ENCODE results near the gene TSNAX. TPM values are rescaled to one million over a fixed set of nuclear protein-coding genes. Genes with fewer than 3 reads are reported as not detected.

The TSNAX gene
- total and polyA plus RNA-seq, 4 donors = 11.4 to 41.1 (median 32.5) TPM

- peak in 2 of 3 donors; percentile 90 to 93 for DNase-seq
- WGBS, 2 donors = 64 to 75% methylated on average over 4 of the region's 4 CpGs
- H3K4me3 ChIP-seq = no peak overlapping the region
- peaks cover 0 to 7% (median under 1%) of the 10 kb centered on the region in 4 donors for H3K9me3 ChIP-seq (ENCODE audit: control insufficient read depth in 4 of 4, insufficient read depth in 3 of 4, low read length in 3 of 4)
- no peak for TF ChIP-seq CTCF (IDR thresholded peaks at IDR 0.05; ENCODE audit: control extremely low read depth, extremely low read depth)
- peaks cover 0 to 33% (median 7%) of the 10 kb centered on the region in 5 donors for H3K4me1 ChIP-seq (ENCODE audit: control insufficient read depth in 5 of 5, insufficient read depth in 5 of 5, low read length in 5 of 5)
- H3K27me3 ChIP-seq (ENCODE audit: control insufficient read depth in 3 of 3, insufficient read depth in 3 of 3, low read length in 2 of 3) = no peaks in the 10 kb centered on the region
- no peak for ATAC-seq (ENCODE audit: insufficient read depth, low FRiP score)
- H3K27ac ChIP-seq (ENCODE audit: low read depth in 1 of 2, low read length in 1 of 2) = no peak overlapping the region
- no peak overlapping the region for H3K9ac ChIP-seq (ENCODE audit: insufficient read depth in 1 of 2, low read length in 2 of 2)
- peaks cover 0 to 27% (median 6%) of the 10 kb centered on the region in 4 donors for H3K36me3 ChIP-seq (ENCODE audit: control insufficient read depth in 4 of 4, insufficient read depth in 4 of 4, low read length in 4 of 4)
Observed at GRCh38 chr1:231544943-231545592, 16.6 kb downstream of the TSNAX start.

- 96 to 98% methylated on average over 4 of the region's 4 CpGs for WGBS, 2 donors
- H3K27me3 ChIP-seq (ENCODE audit: control insufficient read depth in 3 of 3, insufficient read depth in 3 of 3, low read length in 2 of 3) = no peaks in the 10 kb centered on the region
- DNase-seq (no peak), ATAC-seq (ENCODE audit: insufficient read depth, low FRiP score) (no peak)
- no peak overlapping the region for H3K9ac ChIP-seq (ENCODE audit: insufficient read depth in 1 of 2, low read length in 2 of 2)
- peaks cover 0 to 12% (median 3%) of the 10 kb centered on the region in 4 donors for H3K36me3 ChIP-seq (ENCODE audit: control insufficient read depth in 4 of 4, insufficient read depth in 4 of 4, low read length in 4 of 4)
- no peak for TF ChIP-seq CTCF (IDR thresholded peaks at IDR 0.05; ENCODE audit: control extremely low read depth, extremely low read depth)
- peaks cover 0 to 33% (median 12%) of the 10 kb centered on the region in 5 donors for H3K4me1 ChIP-seq (ENCODE audit: control insufficient read depth in 5 of 5, insufficient read depth in 5 of 5, low read length in 5 of 5)
- no peak overlapping the region for H3K27ac ChIP-seq (ENCODE audit: low read depth in 1 of 2, low read length in 1 of 2)
- H3K9me3 ChIP-seq (ENCODE audit: control insufficient read depth in 4 of 4, insufficient read depth in 3 of 4, low read length in 3 of 4) = no peaks in the 10 kb centered on the region
- no peak overlapping the region for H3K4me3 ChIP-seq
Observed at GRCh38 chr1:231546693-231547092, 18.2 kb downstream of the TSNAX start.

- DNase-seq = no peak
- H3K27me3 ChIP-seq (ENCODE audit: control insufficient read depth in 3 of 3, insufficient read depth in 3 of 3, low read length in 2 of 3) = no peaks in the 10 kb centered on the region
- no peak overlapping the region for H3K4me3 ChIP-seq
- no peak for ATAC-seq (ENCODE audit: insufficient read depth, low FRiP score)
- no peaks in the 10 kb centered on the region for H3K9me3 ChIP-seq (ENCODE audit: control insufficient read depth in 4 of 4, insufficient read depth in 3 of 4, low read length in 3 of 4)
- WGBS, 2 donors = 88 to 92% methylated on average over 4 of the region's 4 CpGs
- peaks cover 0 to 7% (median 3%) of the 10 kb centered on the region in 4 donors for H3K36me3 ChIP-seq (ENCODE audit: control insufficient read depth in 4 of 4, insufficient read depth in 4 of 4, low read length in 4 of 4)
- peaks cover 0 to 17% (median 10%) of the 10 kb centered on the region in 5 donors for H3K4me1 ChIP-seq (ENCODE audit: control insufficient read depth in 5 of 5, insufficient read depth in 5 of 5, low read length in 5 of 5)
- no peak for TF ChIP-seq CTCF (IDR thresholded peaks at IDR 0.05; ENCODE audit: control extremely low read depth, extremely low read depth)
- H3K27ac ChIP-seq (ENCODE audit: low read depth in 1 of 2, low read length in 1 of 2) = no peak overlapping the region
- H3K9ac ChIP-seq (ENCODE audit: insufficient read depth in 1 of 2, low read length in 2 of 2) = no peak overlapping the region
Observed at GRCh38 chr1:231549733-231550447, 21.4 kb downstream of the TSNAX start.

Data from lung (tissue), 12 donors.